DMS79 (cell line): ENCODE data around the gene TUBB.
A peak's percentile ranks its signal among the peaks of the same experiment; 100 is the strongest.

Experiments used
- DNase-seq: peaks from one replicate; lab custom pipeline; 2025; lab: John Stamatoyannopoulos, UW

TUBB gene

DNA sequence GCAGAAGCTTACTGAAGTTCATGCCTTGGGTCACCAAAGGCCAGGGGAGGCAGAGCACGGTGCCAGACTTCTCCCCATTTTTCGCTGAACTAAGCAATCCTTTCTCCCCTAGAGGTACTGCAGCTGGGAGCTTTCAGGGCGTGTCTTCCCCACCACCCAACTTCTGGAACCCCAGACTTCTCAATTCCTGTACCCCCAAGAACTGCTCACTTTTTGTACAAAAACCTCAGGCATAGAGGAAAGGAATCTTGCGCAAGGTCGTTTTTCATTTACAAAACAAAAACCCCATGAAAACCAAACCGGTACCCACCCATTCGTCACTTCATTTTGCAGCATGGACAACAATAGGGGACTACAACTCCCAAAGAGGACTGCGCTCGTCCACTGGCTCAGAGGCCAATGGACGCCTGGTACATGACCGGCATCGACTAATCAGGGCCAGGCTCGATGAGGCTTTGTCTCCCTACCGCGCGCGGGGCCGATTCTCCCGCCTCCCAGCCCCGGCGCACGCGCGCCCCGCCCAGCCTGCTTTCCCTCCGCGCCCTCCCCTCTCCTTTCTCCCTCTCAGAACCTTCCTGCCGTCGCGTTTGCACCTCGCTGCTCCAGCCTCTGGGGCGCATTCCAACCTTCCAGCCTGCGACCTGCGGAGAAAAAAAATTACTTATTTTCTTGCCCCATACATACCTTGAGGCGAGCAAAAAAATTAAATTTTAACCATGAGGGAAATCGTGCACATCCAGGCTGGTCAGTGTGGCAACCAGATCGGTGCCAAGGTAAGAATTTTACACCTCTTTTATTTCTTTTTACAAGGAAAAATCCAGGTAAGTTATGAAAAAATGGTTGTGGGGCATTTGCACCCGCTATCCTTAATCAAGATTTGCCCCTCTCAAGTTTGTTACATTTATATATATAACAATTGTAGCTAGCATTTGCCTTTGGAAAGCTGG lies at the start of gene TUBB:
Gene TUBB (plus strand): TSS at position 562 of the 947 bp plus-strand sequence. CDS start 155 bp downstream, at position 717.
- DNase-seq, result peak; percentile 96

DNA sequence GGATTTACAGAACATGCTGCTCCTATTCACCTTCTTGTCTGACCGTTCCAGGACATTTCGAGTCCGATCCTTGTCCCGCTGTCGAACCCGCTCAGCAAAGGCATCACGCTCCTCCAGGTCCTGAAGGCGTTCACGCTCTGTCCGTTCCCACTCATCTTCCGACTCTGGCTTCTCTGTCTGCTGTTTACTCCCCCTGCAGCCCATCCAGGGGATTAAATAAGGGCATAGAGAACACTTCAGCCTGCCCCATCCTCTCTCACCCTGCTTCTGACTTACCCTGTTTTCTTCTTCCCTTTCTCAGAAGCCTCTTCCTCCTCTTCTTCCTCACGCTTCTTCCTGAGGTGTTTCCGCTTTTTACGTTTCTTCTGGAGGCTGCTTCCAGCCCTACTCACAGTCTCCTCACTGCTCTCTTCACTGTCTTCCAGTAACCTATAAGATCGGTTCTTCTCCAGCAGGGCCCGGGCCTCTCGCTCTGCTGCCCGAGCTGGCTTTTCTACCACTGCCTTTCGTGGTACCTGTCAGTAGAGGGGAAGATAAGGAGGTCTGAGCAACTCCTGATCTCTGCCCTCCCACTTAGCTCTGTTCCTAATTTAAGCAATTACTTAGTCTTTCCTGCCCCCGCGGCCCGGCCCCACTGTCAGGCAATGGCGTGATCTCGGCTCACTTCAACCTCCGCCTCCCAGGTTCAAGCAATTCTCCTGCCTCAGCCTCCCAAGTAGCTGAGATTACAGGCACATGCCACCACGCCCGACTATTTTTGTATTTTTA lies 49.2 kb upstream of the TUBB start:
- DNase-seq, result no peak

DNA sequence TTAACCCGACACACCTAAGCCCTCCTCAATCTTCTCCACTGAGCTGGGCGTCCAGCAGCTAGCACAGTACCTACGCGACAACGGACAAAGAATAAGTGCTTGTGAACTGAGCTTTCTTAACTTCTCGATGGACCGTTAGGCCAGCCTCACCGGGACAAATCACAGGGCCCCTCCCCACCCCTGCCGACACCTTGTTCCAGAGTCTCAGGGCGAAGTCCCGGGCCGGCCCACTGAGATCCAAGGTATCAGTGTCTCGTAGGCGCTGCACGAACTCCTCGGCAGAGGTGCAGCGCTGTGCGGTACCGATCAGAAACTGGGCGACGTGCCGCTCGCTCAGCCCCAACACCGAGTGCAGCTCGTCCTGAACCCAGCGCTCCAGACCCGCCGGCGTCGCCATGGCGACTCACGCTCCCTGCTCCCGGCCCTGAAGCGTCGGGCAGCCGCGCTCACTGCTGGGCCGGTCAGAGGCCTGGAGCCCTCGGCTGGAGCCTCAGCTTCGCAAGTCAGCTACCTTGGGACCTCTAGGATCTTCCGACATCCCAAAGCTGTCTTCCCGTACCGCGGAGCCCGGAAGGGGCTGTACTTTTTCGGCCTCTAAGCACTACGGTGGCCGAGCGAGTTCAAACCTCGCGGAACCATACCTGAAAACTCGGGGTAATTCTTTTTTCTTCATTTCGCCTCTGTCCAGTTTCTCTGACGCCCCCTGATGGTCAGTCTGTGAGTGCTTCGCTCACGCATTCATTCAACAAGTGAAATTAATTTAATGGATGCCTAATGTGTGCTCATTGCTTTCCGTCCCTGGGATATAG lies 47.5 kb upstream of the TUBB start, which contains the start of gene DHX16:
Gene DHX16 (minus strand): TSS at position 562 of the 809 bp plus-strand sequence. CDS start 165 bp downstream, at position 397.
- peak; percentile 84 for DNase-seq

DNA sequence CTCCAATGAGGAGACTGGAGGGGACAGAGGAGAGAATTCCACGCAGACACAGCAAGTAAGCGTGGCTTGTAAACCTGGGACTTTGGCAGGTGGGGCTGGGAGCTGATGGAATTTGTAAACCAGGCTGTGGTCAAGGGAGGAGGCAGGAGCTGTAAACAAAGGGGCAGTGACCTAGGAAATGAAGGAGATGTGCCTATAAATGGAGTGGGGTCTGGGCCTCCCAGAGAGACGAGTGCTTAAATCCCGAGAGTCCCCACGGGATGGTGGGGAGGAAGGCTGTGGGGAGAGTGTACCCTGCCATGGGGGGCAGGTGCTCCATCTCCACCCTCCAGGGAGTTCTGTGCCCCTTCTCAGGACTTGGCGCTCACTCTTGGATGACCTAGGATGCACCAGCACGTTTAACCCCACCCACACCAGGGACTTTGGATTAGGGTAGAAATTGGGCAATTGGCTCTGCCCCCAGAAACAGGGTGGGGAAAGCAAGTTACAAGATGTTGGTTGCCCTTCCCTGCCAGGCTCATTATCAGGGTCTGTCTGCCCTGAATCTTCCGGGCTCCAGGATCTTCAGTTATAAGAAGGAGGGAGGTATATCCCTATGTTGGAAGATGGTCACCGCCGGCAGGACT lies 43.4 kb upstream of the TUBB start:
- DNase-seq, result no peak

DNA sequence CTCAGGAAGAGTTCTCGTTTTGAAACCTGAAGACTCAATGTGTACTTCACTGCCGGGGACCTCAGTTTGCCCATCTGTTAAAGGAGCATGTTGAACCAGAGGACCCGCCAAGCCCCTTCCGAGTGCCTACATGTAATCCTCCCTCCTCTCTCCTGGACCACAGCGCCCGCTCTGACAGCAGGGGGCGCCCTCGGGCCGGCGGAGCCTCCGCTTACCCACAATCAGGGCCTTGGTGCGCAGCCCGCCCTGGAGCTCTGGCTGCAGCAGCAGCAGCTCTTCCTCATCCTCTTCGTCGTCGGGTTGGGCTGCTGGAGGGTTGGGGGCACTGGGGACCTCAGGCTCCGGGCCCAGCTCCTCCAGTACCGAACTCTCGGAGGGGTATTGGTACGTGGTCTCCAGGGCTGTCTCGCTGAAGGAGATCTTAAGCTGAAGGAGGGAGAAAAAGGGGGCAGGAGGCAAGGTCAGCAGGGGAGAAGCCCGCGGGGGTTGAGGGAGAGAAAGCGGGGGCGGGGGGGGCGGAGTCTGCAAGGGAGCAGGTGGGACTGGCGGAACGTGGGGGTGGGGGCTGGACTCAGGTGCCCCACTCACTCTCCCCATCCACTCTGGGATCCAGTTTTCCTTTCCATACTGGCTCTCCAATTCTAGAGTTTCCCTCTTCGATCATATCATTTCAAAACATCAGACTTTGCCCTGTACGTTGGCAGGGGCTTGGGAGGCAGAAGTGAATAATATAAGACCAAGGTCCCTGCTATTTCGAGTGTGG lies 41.0 kb upstream of the TUBB start:
- no peak for DNase-seq

DNA sequence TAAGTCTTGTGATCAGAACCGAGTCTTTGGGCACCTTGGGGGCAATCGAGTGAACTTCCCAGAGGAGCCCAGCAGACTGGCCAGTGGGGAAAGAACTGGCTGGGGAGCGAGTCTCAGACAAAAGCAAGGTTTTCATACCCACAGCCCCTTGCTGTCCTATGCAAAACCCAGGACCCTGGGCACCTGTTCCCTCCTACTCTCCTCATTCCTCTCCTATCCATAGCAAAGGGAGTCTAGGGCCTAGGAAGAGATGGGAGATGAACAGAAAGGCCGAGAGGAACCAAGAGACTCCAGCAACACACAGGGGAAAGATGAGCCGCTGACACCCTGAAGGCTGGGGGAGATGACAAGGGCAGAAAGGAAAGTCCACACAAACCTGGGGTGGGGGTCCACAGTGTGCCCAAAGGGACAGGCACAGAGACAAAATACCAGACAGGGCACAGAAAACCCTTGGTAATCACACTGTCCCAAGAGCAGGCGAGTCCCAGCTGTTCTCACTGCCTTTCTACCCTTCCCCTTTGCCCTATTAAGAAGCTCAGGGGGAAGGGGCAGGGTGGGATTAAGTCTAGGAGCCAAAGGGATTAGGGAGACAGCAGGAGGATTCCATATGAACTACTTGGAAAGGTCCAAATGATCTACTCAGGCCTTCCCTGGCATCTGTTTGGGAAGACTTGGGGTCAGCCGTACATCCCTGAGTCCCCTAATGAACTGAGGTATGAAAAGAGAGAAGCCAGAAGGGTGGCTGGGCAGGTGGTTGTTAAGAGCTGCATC lies 40.2 kb upstream of the TUBB start:
- DNase-seq, result no peak

DNA sequence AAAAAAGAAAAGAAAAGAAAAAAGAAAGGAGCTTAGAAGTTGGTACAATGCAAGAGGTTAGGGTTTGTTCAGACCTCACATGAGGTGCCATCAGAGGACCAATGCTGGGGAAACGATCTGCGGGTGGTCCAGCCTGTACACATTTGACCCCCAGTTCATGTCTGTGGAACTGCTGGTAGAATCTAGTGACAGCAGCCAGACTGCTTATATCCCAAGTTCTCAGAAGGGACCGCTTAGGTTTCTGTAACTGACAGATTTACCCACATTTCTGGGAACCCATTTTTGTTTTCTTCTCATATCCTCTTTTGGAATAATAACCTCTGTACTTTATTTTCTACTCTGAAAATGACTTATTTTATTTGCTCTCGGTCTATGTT lies 38.4 kb upstream of the TUBB start:
- no peak for DNase-seq

DNA sequence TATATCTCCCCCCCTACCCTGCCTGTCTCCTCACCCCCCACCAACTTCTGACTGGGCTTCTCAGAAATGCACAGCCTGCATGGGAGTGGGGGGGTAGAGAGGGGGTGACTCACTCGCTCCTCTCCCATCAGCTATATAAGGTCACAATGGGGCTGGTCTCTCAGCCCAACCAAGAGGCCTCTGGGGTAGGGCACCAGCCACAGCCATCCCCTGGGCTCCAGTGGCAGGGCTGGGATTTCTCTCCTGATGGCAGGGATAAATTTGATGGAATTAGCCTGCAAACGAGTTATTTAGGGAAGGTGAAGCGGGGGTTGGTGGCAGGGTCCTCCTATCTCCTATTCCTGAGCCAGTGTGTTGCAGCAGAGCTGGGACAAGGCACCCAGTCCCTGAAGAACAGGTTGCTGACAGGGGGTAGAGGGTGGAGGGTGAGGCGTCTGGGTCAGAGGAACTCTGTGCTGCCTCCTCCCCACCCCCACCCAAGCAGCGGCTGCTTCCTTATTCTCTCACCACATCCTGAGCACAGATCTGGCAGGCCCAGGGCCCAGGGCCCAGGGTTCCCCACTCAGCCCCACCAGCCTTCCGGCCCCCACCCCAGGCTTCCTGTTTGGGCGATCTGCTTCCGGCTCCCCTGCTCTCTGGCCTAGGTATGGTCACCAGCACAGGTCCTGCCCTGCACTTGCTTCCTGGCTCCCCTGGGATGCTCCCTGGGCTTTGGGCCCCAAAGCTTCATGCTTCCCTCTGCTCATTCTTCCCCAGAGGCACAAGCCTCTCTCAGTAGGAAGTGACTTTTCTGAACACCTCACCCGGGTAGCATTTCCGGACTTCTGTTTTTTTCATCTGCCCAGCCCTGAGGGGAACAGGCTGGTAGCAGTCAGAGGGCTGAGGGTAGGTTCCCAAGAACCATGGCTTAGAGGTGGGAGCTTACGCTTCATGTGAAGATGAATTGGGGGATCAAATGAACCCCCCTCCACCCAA lies 37.7 kb upstream of the TUBB start:
- DNase-seq, result no peak

DNA sequence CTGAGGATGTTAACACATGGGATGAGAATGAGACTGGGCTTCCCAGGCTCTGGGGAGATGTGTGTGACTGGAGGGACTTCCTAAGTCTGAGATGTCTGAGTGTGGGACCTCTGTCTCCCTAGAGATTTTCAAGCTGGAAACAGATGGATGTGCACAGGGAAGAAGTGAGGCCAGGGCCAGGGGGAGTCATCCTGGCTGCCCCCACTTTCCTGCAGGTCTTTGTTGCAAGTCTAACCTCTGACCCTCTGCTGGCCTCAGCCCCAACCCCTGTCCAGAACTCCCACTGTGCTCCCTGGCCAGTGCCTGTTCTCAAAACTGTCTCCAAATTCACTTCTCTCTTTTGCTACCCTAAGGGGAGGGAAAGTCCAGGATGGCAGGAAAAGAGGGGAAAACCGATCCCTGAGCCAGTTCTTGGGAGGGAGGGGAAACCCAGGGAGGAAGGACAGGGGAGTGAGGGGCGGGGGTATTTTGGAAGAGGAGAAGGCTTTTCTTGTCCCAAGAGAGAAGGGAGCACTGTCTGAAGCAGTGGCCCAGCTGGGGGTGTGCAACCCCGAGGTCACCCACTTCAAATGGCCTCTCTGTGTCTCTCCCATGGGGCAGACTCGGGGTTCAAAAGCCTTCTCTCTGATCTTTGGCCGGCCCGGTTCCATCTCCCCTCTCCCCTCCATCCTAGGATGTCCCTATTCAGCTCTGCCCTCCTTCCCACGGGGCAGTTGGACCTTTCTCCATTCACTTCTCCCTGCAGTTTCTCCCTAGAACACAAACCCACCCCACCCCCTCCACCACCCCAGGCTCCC lies 36.8 kb upstream of the TUBB start:
- no peak for DNase-seq

DNA sequence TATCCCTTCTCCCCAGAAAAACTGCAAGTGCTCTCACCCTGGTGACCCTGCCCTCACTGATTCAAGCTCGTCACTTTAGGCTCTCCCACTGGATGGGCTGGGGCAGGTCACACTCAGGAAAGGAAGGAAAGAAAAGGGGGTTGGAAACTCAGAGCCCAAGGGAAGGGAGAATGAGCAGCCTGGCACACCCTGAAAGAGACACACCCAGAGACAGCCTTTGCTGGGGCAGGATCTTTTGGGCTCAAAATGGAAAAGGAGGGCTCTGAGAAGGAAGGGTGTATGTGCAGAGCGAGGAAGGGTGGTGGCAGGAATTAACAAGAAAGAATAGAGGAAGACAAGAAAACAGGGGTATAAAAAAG lies 36.2 kb upstream of the TUBB start:
- no peak for DNase-seq

DNA sequence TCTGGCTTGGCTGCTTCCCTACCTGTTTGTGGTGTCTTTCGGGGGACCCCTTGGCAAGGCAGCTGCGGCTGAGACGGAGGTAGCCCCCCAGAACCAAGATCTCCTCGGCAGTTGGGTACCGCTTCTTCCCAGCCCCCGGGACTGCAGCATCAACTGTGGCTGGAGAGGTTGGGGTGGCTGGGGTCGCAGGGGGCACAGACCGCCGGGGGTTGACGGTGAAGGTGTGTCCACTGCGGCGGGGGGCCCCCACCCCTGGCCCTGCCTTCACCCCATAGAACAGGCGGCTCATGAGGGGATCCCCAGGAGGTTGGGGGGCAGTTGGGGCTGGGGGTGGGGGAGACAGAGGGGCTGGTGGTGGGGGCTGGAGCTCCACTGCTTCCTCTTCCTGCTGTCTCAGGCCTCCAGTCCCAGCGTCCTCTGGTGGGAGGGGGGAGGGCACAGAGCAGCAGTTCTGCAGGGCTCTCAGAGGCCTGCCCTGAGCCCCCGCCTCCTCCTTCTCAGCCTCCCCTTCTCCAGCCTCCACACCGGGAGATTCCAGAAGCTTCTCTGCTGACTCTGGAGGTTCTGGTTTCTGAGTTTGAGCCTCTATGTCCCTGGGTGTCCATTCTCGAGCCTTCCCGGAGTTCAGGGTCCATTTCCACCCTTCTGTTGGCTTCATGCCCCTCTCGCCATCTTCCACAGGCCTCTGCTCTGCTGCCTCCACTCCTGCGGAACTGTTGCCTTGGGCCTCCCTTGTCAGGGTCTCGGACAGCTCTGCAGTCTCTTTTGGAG lies 35.6 kb upstream of the TUBB start:
- no peak for DNase-seq

DNA sequence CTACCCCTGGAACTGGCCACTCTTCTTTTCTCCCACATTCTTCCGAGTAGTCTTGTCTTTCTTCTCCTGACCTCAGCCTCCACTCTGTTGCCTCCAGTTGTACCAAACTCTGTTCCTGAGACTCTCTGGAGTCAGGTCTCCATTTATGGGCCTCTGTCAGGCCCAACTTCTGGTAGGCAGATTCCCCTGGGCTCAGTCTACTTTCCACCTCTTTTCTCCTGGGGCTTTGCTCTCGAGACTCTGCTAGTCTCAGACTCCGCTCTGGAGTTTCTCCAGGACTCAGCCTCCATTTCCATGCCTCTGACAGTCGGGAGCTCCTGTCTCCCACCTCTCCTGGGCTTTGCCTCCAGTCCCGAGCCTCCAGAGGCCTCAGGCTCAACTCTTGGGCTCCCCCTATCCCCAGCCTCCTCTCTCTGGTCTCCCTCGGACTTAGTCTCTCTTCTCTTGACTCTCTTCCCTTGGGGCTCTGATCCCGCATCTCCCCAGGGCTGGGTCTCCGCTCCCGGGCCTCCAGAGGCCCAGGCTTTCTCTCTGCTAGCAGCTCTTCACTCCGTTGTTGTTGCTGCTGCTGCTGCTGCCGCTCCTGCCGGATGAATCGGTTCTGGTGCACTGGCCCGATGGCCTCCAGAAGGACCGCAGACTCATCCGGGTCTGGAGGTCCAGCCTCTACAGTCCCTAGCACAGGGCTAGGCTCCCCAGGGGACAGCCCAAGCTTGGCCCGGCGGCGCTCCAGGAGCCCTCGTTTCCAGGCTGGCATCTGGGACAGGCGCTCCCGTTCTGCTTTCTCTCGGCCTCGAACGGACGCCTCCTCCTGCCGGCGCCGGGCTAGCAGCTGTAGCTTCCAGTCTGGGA lies 34.8 kb upstream of the TUBB start:
- DNase-seq, result no peak

DNA sequence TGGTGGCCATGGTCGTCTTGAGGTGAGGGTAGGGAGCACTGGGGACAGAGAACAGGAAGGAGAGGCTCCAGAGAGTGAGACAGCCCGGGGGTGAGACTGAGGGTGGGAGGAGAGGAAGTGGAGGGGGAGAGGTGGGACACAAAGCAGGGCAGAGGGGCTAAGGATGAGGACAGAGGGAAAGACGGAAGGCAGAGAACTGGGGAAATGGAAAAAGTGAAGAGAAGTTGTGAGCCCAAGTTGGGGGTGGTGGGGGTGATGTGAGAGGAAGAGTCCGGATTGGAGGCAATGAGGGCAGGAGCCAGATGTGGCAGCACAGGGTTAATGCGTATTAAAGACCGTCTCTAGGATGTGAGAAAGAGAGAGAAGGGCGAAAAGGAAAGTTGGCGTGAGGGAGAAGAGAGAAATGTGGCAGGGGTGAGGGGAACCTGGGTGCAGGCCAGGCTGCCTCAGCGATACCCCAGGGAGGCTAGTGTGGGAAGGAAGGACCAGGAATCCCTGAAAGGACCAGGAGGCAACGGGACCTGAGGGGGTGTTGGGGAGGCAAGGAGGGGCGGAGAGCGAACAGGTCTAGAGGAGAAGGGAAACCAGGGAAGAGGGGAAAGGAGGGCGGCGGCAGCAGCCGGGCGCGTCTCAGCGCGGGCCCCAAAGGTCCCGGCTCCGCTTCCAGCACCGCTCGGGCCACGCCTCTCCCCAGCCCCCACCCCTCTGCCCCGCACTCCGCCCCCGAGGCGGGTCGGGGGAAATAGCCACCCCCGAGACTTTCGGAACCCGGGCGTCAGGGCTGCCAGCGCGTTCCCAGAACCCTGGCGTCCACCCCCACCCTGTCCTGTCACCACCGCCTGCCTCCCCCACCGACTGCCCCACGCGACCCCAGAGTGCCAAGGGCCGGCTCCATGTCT lies 33.9 kb upstream of the TUBB start, which contains the start of gene PPP1R18:
Gene PPP1R18 (minus strand): TSS at position 637 of the 899 bp plus-strand sequence. CDS start 627 bp downstream, at position 10.
- DNase-seq, result peak; percentile 46

DNA sequence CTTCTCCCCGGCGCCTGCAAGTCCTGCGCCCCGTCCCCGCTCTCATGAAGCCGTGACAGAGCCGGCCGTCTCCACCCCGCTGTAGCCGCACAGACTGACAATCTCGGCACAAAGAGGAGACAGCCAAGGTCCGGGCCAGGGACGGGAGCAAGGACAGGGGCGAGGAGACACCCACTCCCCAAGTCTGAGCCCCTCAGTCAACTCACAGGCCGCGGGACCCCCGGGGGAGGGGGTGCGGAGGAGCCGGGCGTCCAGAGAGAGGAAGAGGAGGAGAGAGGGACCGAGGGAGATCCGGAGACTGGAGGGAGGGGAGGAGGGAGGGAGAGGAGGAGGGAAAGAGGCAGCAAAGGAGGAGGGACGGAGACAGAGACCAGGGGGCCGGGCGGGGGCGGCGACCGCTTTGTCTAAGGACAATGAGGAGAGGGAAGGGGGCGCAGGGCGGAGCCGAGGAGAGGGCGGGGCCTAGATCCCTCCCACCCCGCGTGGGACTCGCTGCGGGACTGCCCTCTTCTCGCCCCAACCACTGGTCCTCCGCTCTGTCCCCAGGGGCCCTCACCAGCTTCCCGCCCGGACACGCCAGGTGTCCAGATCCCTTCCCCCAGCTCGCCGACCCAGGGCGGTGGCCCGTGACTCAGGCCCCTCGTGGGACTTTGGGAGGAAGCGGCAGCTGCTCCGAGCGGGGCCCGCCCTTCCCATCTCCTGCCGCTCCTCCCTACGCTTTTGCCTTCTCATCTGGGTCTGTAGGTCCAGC lies 33.1 kb upstream of the TUBB start:
- peak; percentile 90 for DNase-seq
